ENCODE measurements around the gene LPCAT2.

The LPCAT2 gene

GRCh38 chr16:55480228-55480655 is 28.6 kb upstream of the LPCAT2 start:
- TF ChIP-seq, protein P1, sequence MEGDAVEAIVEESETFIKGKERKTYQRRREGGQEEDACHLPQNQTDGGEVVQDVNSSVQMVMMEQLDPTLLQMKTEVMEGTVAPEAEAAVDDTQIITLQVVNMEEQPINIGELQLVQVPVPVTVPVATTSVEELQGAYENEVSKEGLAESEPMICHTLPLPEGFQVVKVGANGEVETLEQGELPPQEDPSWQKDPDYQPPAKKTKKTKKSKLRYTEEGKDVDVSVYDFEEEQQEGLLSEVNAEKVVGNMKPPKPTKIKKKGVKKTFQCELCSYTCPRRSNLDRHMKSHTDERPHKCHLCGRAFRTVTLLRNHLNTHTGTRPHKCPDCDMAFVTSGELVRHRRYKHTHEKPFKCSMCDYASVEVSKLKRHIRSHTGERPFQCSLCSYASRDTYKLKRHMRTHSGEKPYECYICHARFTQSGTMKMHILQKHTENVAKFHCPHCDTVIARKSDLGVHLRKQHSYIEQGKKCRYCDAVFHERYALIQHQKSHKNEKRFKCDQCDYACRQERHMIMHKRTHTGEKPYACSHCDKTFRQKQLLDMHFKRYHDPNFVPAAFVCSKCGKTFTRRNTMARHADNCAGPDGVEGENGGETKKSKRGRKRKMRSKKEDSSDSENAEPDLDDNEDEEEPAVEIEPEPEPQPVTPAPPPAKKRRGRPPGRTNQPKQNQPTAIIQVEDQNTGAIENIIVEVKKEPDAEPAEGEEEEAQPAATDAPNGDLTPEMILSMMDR (IDR thresholded peaks at IDR 0.05; ENCODE audit: extremely low read depth, insufficient read depth, missing control alignments): no peak
- no peak for DNase-seq (ENCODE audit: low spot score)
- in situ Hi-C loops (cut with MboI; ENCODE audit: low pct_unique_long_range_greater_than_20kb, low sequenced_read_pairs, unreplicated experiment): no loop called here

DNA sequence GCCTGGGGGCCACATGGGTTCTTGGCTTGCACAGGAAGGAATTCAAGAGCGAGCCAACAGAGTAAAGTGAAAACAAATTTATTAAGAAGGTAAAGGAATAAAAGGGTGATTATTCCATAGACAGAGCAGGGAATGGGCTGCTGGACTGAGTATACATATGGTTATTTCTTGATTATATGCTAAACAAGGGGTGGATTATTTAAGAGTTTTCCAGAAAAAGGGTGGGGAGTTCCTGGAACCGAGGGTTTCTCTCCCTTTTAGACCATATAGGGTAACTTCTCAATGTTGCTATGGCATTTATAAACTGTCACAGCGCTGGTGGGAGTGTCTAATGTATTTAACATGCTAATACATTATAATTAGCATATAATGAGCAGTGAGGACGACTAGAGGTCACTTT is 27.8 kb upstream of the LPCAT2 start:
- DNase-seq (ENCODE audit: low spot score): no peak
- TF ChIP-seq, protein P1 (IDR thresholded peaks at IDR 0.05; ENCODE audit: extremely low read depth, insufficient read depth, missing control alignments): no peak
- in situ Hi-C loops (cut with MboI; ENCODE audit: low pct_unique_long_range_greater_than_20kb, low sequenced_read_pairs, unreplicated experiment): no loop called here

DNA sequence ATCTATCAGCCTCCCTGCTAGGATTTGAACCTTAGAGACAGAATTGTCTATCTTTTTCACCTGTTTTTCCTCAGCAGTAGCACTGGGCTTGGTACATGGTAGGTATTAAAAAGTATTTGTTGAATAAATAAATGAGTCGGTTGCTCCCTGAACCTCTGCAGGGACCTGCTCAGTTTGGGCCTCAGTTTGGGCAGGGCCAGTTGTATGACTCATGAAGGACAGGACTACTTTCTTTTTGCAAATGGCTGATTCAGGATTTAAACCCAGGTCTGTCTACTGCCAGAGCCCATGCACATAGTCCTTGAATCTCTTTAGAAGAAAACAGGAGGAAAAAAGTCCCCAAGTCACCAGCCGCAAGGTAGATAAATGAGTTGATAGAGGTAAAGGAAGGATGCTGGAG is 26.8 kb upstream of the LPCAT2 start:
- DNase-seq (ENCODE audit: low spot score): no peak
- TF ChIP-seq, protein P1 (IDR thresholded peaks at IDR 0.05; ENCODE audit: extremely low read depth, insufficient read depth, missing control alignments): no peak
- in situ Hi-C loops (cut with MboI; ENCODE audit: low pct_unique_long_range_greater_than_20kb, low sequenced_read_pairs, unreplicated experiment): no loop called here

DNA sequence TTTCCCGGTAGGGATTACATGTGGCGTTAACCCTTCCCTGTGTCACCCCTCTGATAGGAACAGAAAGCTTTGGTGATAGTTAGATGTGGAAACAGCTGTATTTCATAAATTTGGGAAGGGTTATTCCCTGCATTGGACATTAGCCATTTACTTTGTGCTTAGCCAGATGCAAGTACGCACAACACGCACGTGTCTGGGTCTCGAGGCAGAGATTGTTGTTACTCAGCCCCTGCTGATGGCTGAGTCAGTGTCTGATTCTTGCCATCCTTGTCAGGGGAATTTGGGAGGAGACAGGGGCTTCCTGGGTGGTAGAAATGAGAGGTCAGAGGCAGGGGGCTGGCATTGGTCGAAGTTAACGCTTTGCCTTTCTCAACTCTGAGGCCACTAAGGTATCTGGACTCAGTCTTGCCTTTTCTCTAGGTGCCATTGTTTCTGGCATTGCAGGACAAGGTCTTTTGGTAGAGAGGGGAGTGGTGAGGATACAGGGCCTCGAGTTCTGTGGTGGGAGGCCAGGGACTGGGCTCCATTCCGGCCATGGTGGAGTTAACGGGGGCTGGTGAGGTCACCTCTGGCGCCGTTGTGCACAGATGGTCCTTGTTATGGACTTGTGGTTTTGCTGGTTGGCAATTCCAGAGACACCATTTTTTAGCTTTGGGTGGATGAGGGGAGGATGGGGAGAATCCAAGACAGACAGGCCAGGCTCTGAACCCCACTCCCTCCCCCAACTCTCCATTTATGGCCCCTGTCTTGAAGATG is 21.6 kb upstream of the LPCAT2 start:
- in situ Hi-C loops (cut with MboI; ENCODE audit: low pct_unique_long_range_greater_than_20kb, low sequenced_read_pairs, unreplicated experiment): no loop called here
- TF ChIP-seq, protein P1 (IDR thresholded peaks at IDR 0.05; ENCODE audit: extremely low read depth, insufficient read depth, missing control alignments): no peak
- DNase-seq (ENCODE audit: low spot score): no peak

- TF ChIP-seq, protein P1 (IDR thresholded peaks at IDR 0.05; ENCODE audit: extremely low read depth, insufficient read depth, missing control alignments): no peak
- in situ Hi-C loops (cut with MboI; ENCODE audit: low pct_unique_long_range_greater_than_20kb, low sequenced_read_pairs, unreplicated experiment): no loop called here
- no peak for DNase-seq (ENCODE audit: low spot score)
Measured at GRCh38 chr16:55488306-55488705, 20.6 kb upstream of the LPCAT2 start.

- TF ChIP-seq, protein P1 (IDR thresholded peaks at IDR 0.05; ENCODE audit: extremely low read depth, insufficient read depth, missing control alignments): no peak
- DNase-seq (ENCODE audit: low spot score): no peak
- in situ Hi-C loops (cut with MboI; ENCODE audit: low pct_unique_long_range_greater_than_20kb, low sequenced_read_pairs, unreplicated experiment): no loop called here
Measured at GRCh38 chr16:55489119-55489955, 19.5 kb upstream of the LPCAT2 start.
